ENCODE results near the gene PTGIS. TPM values are rescaled to one million over a fixed set of nuclear protein-coding genes. Genes with fewer than 3 reads are reported as not detected.

Gene PTGIS
- total RNA-seq, 1 donor from 2014 or later: not detected

GRCh38 chr20:49563015-49563980, 4.6 kb downstream of the PTGIS start:
- intact Hi-C loops (cut with micrococcal nuclease): no loop called here
- peaks cover 44% of the 10 kb centered on the region for H3K27me3 Mint-ChIP-seq
- H3K36me3 Mint-ChIP-seq (ENCODE audit: low read depth): no peaks in the 10 kb centered on the region
- no peak overlapping the region for H3K27ac Mint-ChIP-seq
- H3K9me3 Mint-ChIP-seq: peaks cover 5% of the 10 kb centered on the region
- POLR2A ChIA-PET: no interaction called here
- ATAC-seq (ENCODE audit: low read depth): no peak
- no peak for DNase-seq
- H3K4me3 Mint-ChIP-seq: no peak overlapping the region
- no peaks in the 10 kb centered on the region for H3K4me1 Mint-ChIP-seq
- CTCF ChIA-PET: no interaction called here
- no peak for TF ChIP-seq CTCF (IDR thresholded peaks at IDR 0.05)

- ChIA-PET POLR2A (no interaction called here), CTCF (interaction anchor here (1.6 kb wide), 1 partner anchor 21 kb away, joined by 4 read pairs; no protein-coding TSS in a partner anchor)
- H3K36me3 Mint-ChIP-seq (ENCODE audit: low read depth): no peaks in the 10 kb centered on the region
- no peak for ATAC-seq (ENCODE audit: low read depth)
- intact Hi-C loops (cut with micrococcal nuclease): no loop called here
- TF ChIP-seq CTCF (IDR thresholded peaks at IDR 0.05): no peak
- peaks cover 48% of the 10 kb centered on the region for H3K27me3 Mint-ChIP-seq
- no peak overlapping the region for H3K27ac Mint-ChIP-seq
- no peak for DNase-seq
- no peak overlapping the region for H3K4me3 Mint-ChIP-seq
- H3K9me3 Mint-ChIP-seq: peaks cover 5% of the 10 kb centered on the region
- no peaks in the 10 kb centered on the region for H3K4me1 Mint-ChIP-seq
Measured at GRCh38 chr20:49562311-49563014, 5.5 kb downstream of the PTGIS start.

- TF ChIP-seq CTCF (IDR thresholded peaks at IDR 0.05): no peak
- intact Hi-C loops (cut with micrococcal nuclease): no loop called here
- no peak for DNase-seq
- no peak overlapping the region for H3K4me3 Mint-ChIP-seq
- ChIA-PET POLR2A (no interaction called here), CTCF (interaction anchor here (1.6 kb wide), 1 partner anchor 20 kb away, joined by 4 read pairs; no protein-coding TSS in a partner anchor)
- ATAC-seq (ENCODE audit: low read depth): no peak
- peaks cover 46% of the 10 kb centered on the region for H3K27me3 Mint-ChIP-seq
- no peaks in the 10 kb centered on the region for H3K36me3 Mint-ChIP-seq (ENCODE audit: low read depth)
- H3K27ac Mint-ChIP-seq: no peak overlapping the region
- H3K4me1 Mint-ChIP-seq: no peaks in the 10 kb centered on the region
- peaks cover 5% of the 10 kb centered on the region for H3K9me3 Mint-ChIP-seq
Measured at GRCh38 chr20:49561806-49562205, 6.1 kb downstream of the PTGIS start.

- Mint-ChIP-seq H3K36me3 (ENCODE audit: low read depth) (no peaks in the 10 kb centered on the region), H3K27me3 (peaks cover 43% of the 10 kb centered on the region), H3K9me3 (peaks cover 5% of the 10 kb centered on the region), H3K4me3 (no peak overlapping the region), H3K4me1 (no peaks in the 10 kb centered on the region), H3K27ac (no peak overlapping the region)
- no peak for TF ChIP-seq CTCF (IDR thresholded peaks at IDR 0.05)
- ChIA-PET CTCF (interaction anchor here (1.6 kb wide), 1 partner anchor 20 kb away, joined by 4 read pairs; no protein-coding TSS in a partner anchor), POLR2A (no interaction called here)
- no peak for DNase-seq
- intact Hi-C loops (cut with micrococcal nuclease): no loop called here
- no peak for ATAC-seq (ENCODE audit: low read depth)
Measured at GRCh38 chr20:49561256-49561655, 6.7 kb downstream of the PTGIS start.

GRCh38 chr20:49560646-49561045, 7.3 kb downstream of the PTGIS start:
- Mint-ChIP-seq H3K27me3 (peaks cover 39% of the 10 kb centered on the region), H3K36me3 (ENCODE audit: low read depth) (no peaks in the 10 kb centered on the region), H3K9me3 (peaks cover 7% of the 10 kb centered on the region), H3K4me3 (no peak overlapping the region), H3K27ac (no peak overlapping the region), H3K4me1 (no peaks in the 10 kb centered on the region)
- CTCF ChIA-PET: no interaction called here
- no peak for DNase-seq
- intact Hi-C loops (cut with micrococcal nuclease): no loop called here
- TF ChIP-seq CTCF (IDR thresholded peaks at IDR 0.05): no peak
- no peak for ATAC-seq (ENCODE audit: low read depth)
- POLR2A ChIA-PET: no interaction called here
